HG02759 (cell line): ENCODE results near the gene CYP27A1.
"Not testable (repeated sequence)": the region's sequence is repeated elsewhere in the genome, so short reads cannot be mapped to it uniquely, and the experiment has no call there.

Source experiments
- ATAC-seq: cut with Tn5 transposase; IDR thresholded peaks from one replicate; pipeline ENCODE4 v1.9.1; 2021; ENCODE audit warnings: mild to moderate bottlenecking, moderate library complexity; ENCODE audit not compliant: unreplicated experiment

The CYP27A1 gene

GRCh38 chr2:218830526-218831306 is 48.8 kb downstream of the CYP27A1 start:
- no peak for ATAC-seq

- no peak for ATAC-seq
These were observed 49.5 kb downstream of the CYP27A1 start, which contains the start of gene PRKAG3 for GRCh38 chr2:218831378-218831990. Gene PRKAG3 (minus strand): TSS chr2:218831803.

- ATAC-seq, result no peak
These were observed 50.1 kb downstream of the CYP27A1 start for GRCh38 chr2:218832081-218832480.

GRCh38 chr2:218832520-218832919 is 50.6 kb downstream of the CYP27A1 start:
- no peak for ATAC-seq

- ATAC-seq, result no peak
These were observed 51.2 kb downstream of the CYP27A1 start for GRCh38 chr2:218833023-218833609.

- no peak for ATAC-seq
These were observed 52.7 kb downstream of the CYP27A1 start for GRCh38 chr2:218834685-218835084.

- ATAC-seq, result no peak
These were observed 55.5 kb downstream of the CYP27A1 start for GRCh38 chr2:218837495-218837894.

- no peak for ATAC-seq
These were observed 57.5 kb downstream of the CYP27A1 start for GRCh38 chr2:218839430-218839829.

- no peak for ATAC-seq
These were observed 57.9 kb downstream of the CYP27A1 start for GRCh38 chr2:218839888-218840287.

GRCh38 chr2:218844334-218844733 is 62.4 kb downstream of the CYP27A1 start:
- ATAC-seq, result not testable (repeated sequence)

GRCh38 chr2:218846963-218847362 is 65.0 kb downstream of the CYP27A1 start:
- ATAC-seq, result not testable (repeated sequence)

GRCh38 chr2:218849721-218850120 is 67.8 kb downstream of the CYP27A1 start:
- ATAC-seq, result no peak

- ATAC-seq, result no peak
These were observed 68.8 kb downstream of the CYP27A1 start for GRCh38 chr2:218850796-218851195.

- no peak for ATAC-seq
These were observed 69.3 kb downstream of the CYP27A1 start for GRCh38 chr2:218851286-218851685.

GRCh38 chr2:218852911-218853667 is 71.1 kb downstream of the CYP27A1 start:
- no peak for ATAC-seq

GRCh38 chr2:218853766-218854165 is 71.8 kb downstream of the CYP27A1 start:
- no peak for ATAC-seq

- no peak for ATAC-seq
These were observed 72.9 kb downstream of the CYP27A1 start for GRCh38 chr2:218854860-218855259.

GRCh38 chr2:218855305-218856166 is 73.6 kb downstream of the CYP27A1 start:
- ATAC-seq, result no peak

GRCh38 chr2:218856167-218856895 is 74.4 kb downstream of the CYP27A1 start:
- no peak for ATAC-seq

GRCh38 chr2:218856896-218857243 is 74.9 kb downstream of the CYP27A1 start:
- ATAC-seq, result no peak
